OCI-LY7 (cell line): ENCODE measurements around the gene ZNF436. TPM values are rescaled to one million over a fixed set of nuclear protein-coding genes. Genes with fewer than 3 reads are reported as not detected.
A peak's percentile ranks its signal among the peaks of the same experiment; 100 is the strongest.

ENCODE experiments used
- BruUV-seq: library from RNA; stranded (reverse); fragments of 400-500 nt; replicated peaks from 2 replicates; lab custom pipeline; 2021; lab: Mats Ljungman, UMichigan
- CTCF ChIA-PET: fragments of 300-600 bp; sonication (Branson Sonifier 250); formaldehyde crosslinking; loops from one replicate; lab custom pipeline; 2022; ENCODE audit warnings: antibody characterized with exemption; ENCODE audit not compliant: unreplicated experiment; lab: Charles Lee
- POLR2A ChIA-PET: fragments of 300-600 bp; sonication (Branson Sonifier 250); formaldehyde crosslinking; loops from one replicate; lab custom pipeline; 2022; ENCODE audit warnings: antibody characterized with exemption; lab: Charles Lee
- DNase-seq: peaks from one replicate; pipeline ENCODE4 v3.0.0-alpha.2; 2015; ENCODE audit warnings: low spot score
- H2AFZ ChIP-seq: fragments of 200-600 bp; sonication (generic), shearing (Covaris generic); 2 replicates; pipeline ENCODE4 v1.6.1; 2014; ENCODE audit warnings: mild to moderate bottlenecking, antibody characterized with exemption, low read length, moderate library complexity
- H3K27ac ChIP-seq: fragments of 200-600 bp; sonication (generic); 2 replicates; pipeline ENCODE4 v1.5.1; 2014; ENCODE audit warnings: mixed run types, low read depth, mild to moderate bottlenecking, moderate library complexity, low read length, inconsistent platforms; ENCODE audit not compliant: poor library complexity, severe bottlenecking
- H3K36me3 ChIP-seq: fragments of 200-600 bp; sonication (generic); 2 replicates; pipeline ENCODE4 v1.6.1; 2014; ENCODE audit warnings: mild to moderate bottlenecking, antibody characterized with exemption, low read length, moderate library complexity, mixed read lengths; ENCODE audit not compliant: insufficient read depth
- H3K4me1 ChIP-seq: fragments of 200-600 bp; sonication (generic); 2 replicates; pipeline ENCODE4 v1.5.1; 2014; ENCODE audit warnings: mild to moderate bottlenecking, low read length; ENCODE audit not compliant: insufficient read depth, poor library complexity, severe bottlenecking
- H3K4me2 ChIP-seq: fragments of 200-600 bp; sonication (generic); 2 replicates; pipeline ENCODE4 v1.6.1; 2014; ENCODE audit warnings: mild to moderate bottlenecking, low read length
- H3K4me3 ChIP-seq: fragments of 200-600 bp; sonication (generic); 2 replicates; pipeline ENCODE4 v1.5.1; 2014; ENCODE audit warnings: mild to moderate bottlenecking, low read depth, low read length; ENCODE audit not compliant: poor library complexity, severe bottlenecking
- H3K79me2 ChIP-seq: fragments of 200-600 bp; sonication (generic); 2 replicates; pipeline ENCODE4 v1.6.1; 2016; ENCODE audit warnings: low read depth, mild to moderate bottlenecking, low read length, moderate library complexity, mixed read lengths; ENCODE audit not compliant: insufficient read depth
- H3K9me2 ChIP-seq: fragments of 200-600 bp; sonication (generic); 2 replicates; pipeline ENCODE4 v1.6.1; 2016; ENCODE audit warnings: mild to moderate bottlenecking, low read length, mixed read lengths; ENCODE audit not compliant: insufficient read depth
- H3K9me3 ChIP-seq: fragments of 200-600 bp; sonication (generic); 2 replicates; pipeline ENCODE4 v1.6.1; 2014; ENCODE audit warnings: mild to moderate bottlenecking, mixed run types, low read length, mixed read lengths
- H4K20me1 ChIP-seq: fragments of 200-600 bp; sonication (generic); 2 replicates; pipeline ENCODE4 v1.6.1; 2014; ENCODE audit warnings: mild to moderate bottlenecking, antibody characterized with exemption, low read length, moderate library complexity, mixed read lengths; ENCODE audit not compliant: insufficient read depth
- EZH2phosphoT487 ChIP-seq: fragments of 200-600 bp; sonication (generic); IDR thresholded peaks from 2 replicates; pipeline ENCODE4 v1.6.1; 2018; ENCODE audit warnings: low read depth, borderline replicate concordance, mild to moderate bottlenecking, mixed run types, antibody characterized with exemption, low read length, moderate library complexity, mixed read lengths
- intact Hi-C: fragments of 100-400 bp; cut with micrococcal nuclease; formaldehyde crosslinking; loops from one replicate; pipeline ENCODE4 v1.10.0; 2022; ENCODE audit not compliant: unreplicated experiment
- total RNA-seq, 2 experiments: library from RNA; depleted of rRNA in 1 of 2; stranded (reverse); fragments of >200 nt in 1 of 2; shearing (Covaris generic) in 1 of 2; gene quantifications; 2 replicates each; pipeline ENCODE4 v1.2.3, GENCODE V29; 2014 to 2022
- TF ChIP-seq, protein P1 (sequence below): fragments of 200-600 bp; sonication (generic); conservative IDR thresholded peaks from 2 replicates; pipeline ENCODE4 v1.5.1; 2014; ENCODE audit warnings: mild to moderate bottlenecking, antibody characterized with exemption, low read length, moderate library complexity, mixed read lengths

Gene ZNF436
- total RNA-seq, 2 experiments from 2014 or later = 5.0 to 7.6 TPM

- TSS peak; percentile 94 for BruUV-seq
- CTCF ChIA-PET = interaction anchor here (0.6 to 0.8 kb wide), 2 partner anchors 25 to 111 kb away, joined by 3 to 9 read pairs; partner anchors contain the start of gene ZNF436
- Histone ChIP-seq H4K20me1 (peaks cover 41% of the 10 kb centered on the region), H3K4me3 (peak within 1 kb of the TSS; percentile 94), H3K4me2 (peak within 1 kb of the TSS; percentile 94), H3K27ac (peak within 1 kb of the TSS; percentile 71), H3K4me1 (peaks cover 33% of the 10 kb centered on the region), H3K36me3 (peaks cover 45% of the 10 kb centered on the region), H3K9me2 (no peaks in the 10 kb centered on the region), H2AFZ (peak within 1 kb of the TSS; percentile 37; the same call in 1 of the 2 replicates), H3K79me2 (peaks cover 48% of the 10 kb centered on the region), H3K9me3 (no peaks in the 10 kb centered on the region)
- no peak for TF ChIP-seq EZH2phosphoT487
- TF ChIP-seq, protein P1, sequence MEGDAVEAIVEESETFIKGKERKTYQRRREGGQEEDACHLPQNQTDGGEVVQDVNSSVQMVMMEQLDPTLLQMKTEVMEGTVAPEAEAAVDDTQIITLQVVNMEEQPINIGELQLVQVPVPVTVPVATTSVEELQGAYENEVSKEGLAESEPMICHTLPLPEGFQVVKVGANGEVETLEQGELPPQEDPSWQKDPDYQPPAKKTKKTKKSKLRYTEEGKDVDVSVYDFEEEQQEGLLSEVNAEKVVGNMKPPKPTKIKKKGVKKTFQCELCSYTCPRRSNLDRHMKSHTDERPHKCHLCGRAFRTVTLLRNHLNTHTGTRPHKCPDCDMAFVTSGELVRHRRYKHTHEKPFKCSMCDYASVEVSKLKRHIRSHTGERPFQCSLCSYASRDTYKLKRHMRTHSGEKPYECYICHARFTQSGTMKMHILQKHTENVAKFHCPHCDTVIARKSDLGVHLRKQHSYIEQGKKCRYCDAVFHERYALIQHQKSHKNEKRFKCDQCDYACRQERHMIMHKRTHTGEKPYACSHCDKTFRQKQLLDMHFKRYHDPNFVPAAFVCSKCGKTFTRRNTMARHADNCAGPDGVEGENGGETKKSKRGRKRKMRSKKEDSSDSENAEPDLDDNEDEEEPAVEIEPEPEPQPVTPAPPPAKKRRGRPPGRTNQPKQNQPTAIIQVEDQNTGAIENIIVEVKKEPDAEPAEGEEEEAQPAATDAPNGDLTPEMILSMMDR = no peak
- POLR2A ChIA-PET = interaction anchor here (0.6 to 2.0 kb wide), 14 partner anchors 13 to 1216 kb away, joined by 3 to 13 read pairs (median 4); partner anchors contain the start of gene ZNF436
- intact Hi-C loops = loop anchor here (1.0 to 5.0 kb wide), 5 partner anchors 24 to 613 kb away; partner anchors contain the start of genes ASAP3, PNRC2 and RPL11
- DNase-seq = peak; percentile 100
Observed at GRCh38 chr1:23344111-23344986, 25.3 kb downstream of the ZNF436 start, which contains the start of gene HNRNPR. Gene HNRNPR, minus strand, starts transcription at chr1:23344284. Its CDS starts 3,276 bp downstream, at chr1:23341008.

DNA sequence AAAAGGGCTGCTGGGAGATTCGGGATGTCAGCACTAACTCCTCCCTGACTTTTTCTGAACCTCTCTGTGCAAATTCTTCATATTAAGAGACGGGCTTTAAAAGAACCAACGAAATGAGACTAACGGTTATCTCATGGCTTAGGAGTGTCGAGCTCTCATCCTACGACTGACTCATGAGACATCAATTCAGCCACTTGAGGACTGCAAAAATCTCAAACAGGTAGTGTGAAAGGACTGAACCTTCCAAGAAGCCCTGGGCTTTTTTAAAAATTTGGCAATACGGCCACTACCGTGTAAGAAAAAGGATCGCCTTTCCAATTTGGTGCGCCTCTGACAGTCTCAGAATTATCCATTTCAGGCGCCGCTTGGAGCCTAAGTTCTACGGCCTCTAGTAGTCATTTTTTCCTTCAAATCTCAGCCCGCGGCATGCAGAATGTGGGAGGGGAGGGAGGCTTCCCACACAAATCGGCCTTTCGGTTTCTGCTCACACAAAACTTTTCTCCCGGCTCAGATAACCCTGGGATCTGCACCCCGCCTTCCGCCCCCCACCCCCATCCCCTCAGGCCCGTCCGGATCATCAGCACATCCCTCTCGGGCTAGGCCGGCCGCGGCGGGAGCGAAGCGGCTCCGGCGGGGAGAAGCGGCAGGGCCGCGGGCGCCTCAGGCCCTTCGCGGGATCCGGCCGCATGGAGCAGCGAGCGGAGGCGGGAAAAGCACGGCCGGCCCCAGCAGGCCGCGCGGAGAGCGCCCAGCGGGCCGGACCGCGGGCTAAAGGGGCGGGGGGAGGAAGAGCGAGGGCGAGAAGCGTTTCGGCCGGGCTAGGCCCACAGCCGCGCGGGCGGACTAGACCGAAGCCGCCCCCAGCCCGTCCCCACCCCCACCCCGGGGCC is 26.2 kb downstream of the ZNF436 start:
- H3K9me2 ChIP-seq = no peaks in the 10 kb centered on the region
- peaks cover 41% of the 10 kb centered on the region for H3K4me1 ChIP-seq
- H3K9me3 ChIP-seq = no peaks in the 10 kb centered on the region
- peaks cover 56% of the 10 kb centered on the region for H3K79me2 ChIP-seq
- no peak for TF ChIP-seq EZH2phosphoT487
- TF ChIP-seq, protein P1 = no peak
- H3K27ac ChIP-seq = peak overlapping the region; percentile 71
- peak; percentile 63 for DNase-seq
- POLR2A ChIA-PET = interaction anchor here (0.6 to 2.0 kb wide), 9 partner anchors 12 to 402 kb away, joined by 3 to 13 read pairs (median 4); partner anchors contain the start of gene ZNF436
- peak overlapping the region; percentile 94 for H3K4me3 ChIP-seq
- peaks cover 49% of the 10 kb centered on the region for H4K20me1 ChIP-seq
- no peak overlapping the region for H2AFZ ChIP-seq
- BruUV-seq = no TSS peak
- H3K36me3 ChIP-seq = peaks cover 54% of the 10 kb centered on the region
- H3K4me2 ChIP-seq = peak overlapping the region; percentile 94
- CTCF ChIA-PET = no interaction called here
- intact Hi-C loops = loop anchor here (1.0 to 5.0 kb wide), 5 partner anchors 25 to 614 kb away; partner anchors contain the start of genes ASAP3, PNRC2 and RPL11
